Epidermal melanocyte (primary cell): ENCODE data around the gene REV1.
"Not testable (repeated sequence)": the region's sequence is repeated elsewhere in the genome, so short reads cannot be mapped to it uniquely, and the experiment has no call there.

ENCODE experiments used
- DNase-seq: peaks from one replicate; pipeline ENCODE4 v3.0.0; 2011; ENCODE audit warnings: low spot score; ENCODE audit not compliant: insufficient read length

REV1 gene

DNA sequence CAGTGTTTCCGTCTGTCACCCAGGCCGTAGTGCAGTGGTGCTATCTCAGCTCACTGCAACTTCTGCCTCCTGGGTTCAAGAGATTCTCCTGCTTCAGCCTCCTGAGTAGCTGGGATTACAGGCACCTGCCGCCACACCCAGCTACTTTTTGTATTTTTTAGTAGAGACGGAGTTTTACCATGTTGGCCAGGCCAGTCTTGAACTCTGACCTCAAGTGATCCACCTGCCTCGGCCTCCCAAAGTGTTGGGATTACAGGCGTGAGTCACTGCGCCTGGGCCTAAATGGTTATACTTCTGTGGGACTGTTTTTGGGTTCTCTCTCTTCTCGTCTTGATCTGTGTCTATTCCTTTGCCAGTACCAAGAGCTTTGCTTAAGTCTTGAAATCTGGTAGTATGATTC lies 135.0 kb downstream of the REV1 start:
- DNase-seq: not testable (repeated sequence)

DNA sequence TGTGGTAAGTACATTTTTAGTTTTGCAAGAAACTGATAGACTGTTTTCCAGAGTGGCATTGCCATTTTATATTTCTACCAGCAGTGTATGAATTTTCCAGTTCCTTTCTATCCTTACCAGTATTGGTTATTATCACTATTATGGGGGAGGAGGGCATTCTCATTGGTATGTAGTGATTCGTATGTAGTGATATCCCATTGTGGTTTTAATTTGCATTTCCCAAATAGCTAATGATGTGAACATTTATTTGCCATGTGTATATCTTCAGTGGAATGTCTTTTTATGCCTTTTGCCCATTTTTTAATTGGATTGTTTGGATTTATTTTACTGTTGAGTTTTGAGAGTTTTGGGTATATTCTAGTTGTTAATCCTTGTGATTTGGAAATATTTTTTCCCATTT lies 135.7 kb downstream of the REV1 start:
- no peak for DNase-seq
